ENCODE measurements around the gene MYL5. TPM values are rescaled to one million over a fixed set of nuclear protein-coding genes. Genes with fewer than 3 reads are reported as not detected.
A peak's percentile ranks its signal among the peaks of the same experiment; 100 is the strongest.

MYL5 gene
- total RNA-seq, 5 donors from 2014 or later (not counting 1 experiment from before 2014, with no cell fraction given): 21.1 to 26.3 (median 21.9) TPM

DNA sequence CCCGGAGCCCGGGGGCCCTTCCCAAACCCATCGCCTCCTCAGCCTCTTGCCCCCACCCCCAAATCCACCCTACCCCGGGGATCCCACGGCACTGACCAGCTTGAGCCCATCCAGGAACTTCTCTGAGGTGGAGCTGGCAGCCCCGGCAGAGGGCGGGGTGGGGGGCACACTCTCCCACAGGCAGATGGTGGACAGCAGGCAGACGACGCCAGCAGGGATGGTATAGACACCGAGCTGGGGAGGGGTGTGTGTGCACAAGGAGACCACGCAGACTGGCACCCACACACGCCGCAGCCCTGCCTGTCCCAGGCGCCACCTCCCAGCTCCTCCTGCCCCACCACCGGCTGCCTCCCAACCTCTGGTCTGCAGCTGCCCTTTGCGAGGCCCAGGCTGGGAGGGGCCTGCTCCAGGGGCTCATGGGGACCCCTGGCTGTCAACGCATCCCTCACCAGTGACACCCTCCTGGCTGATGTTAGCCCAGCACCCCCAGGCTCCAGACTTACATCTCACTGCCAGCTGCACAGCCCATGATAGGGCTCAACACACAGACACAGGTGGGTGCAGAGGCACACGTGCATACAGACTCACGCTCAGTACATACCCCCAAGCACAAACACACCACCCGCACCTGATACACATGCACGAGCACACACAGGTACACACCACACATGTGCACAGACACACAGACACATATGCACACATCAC lies 10.4 kb downstream of the MYL5 start:
- ChIA-PET CTCF (interaction anchor here in 1 of 2 donors (0.5 kb wide), 1 partner anchor 22 kb away, joined by 5 read pairs; no protein-coding TSS in a partner anchor), POLR2A (interaction anchor here in 1 of 2 donors (0.6 kb wide), 2 partner anchors 18 to 27 kb away, joined by 3 to 5 read pairs; no protein-coding TSS in a partner anchor)
- Mint-ChIP-seq H3K9me3 (no peaks in the 10 kb centered on the region), H3K4me1 (peaks cover 0 to 17% (median 13%) of the 10 kb centered on the region in 3 donors), H3K27ac (no peak overlapping the region), H3K4me3 (no peak overlapping the region), H3K36me3 (peaks cover 2% of the 10 kb centered on the region), H3K27me3 (peaks cover 9 to 11% of the 10 kb centered on the region in 2 donors)
- 87% methylated on average over 19 of the region's 21 CpGs for WGBS (ENCODE audit: insufficient coverage)
- H3K9me3 ChIP-seq: no peaks in the 10 kb centered on the region
- H3K27ac ChIP-seq (ENCODE audit: low read length): no peak overlapping the region
- DNase-seq (no peak), ATAC-seq (replicated peaks in 1 of 4) (no peak)
- no peaks in the 10 kb centered on the region for H3K36me3 ChIP-seq (ENCODE audit: control insufficient read depth in 2 of 2, extremely low read depth in 1 of 2, insufficient read depth in 1 of 2, low read length in 1 of 2)
- peaks cover 0 to 65% of the 10 kb centered on the region in 2 experiments for H3K27me3 ChIP-seq (replicated peaks in 1 of 2; ENCODE audit: control insufficient read depth in 2 of 2, extremely low read depth in 1 of 2, insufficient read depth in 2 of 2, low read length in 1 of 2)
- no peak overlapping the region for H3K4me3 ChIP-seq (ENCODE audit: control insufficient read depth in 1 of 2, extremely low read depth in 1 of 2, low read length in 1 of 2)
- peaks cover 2 to 40% of the 10 kb centered on the region in 2 experiments for H3K4me1 ChIP-seq (ENCODE audit: control insufficient read depth in 1 of 2, extremely low read depth in 1 of 2, insufficient read depth in 2 of 2, low read length in 2 of 2)

DNA sequence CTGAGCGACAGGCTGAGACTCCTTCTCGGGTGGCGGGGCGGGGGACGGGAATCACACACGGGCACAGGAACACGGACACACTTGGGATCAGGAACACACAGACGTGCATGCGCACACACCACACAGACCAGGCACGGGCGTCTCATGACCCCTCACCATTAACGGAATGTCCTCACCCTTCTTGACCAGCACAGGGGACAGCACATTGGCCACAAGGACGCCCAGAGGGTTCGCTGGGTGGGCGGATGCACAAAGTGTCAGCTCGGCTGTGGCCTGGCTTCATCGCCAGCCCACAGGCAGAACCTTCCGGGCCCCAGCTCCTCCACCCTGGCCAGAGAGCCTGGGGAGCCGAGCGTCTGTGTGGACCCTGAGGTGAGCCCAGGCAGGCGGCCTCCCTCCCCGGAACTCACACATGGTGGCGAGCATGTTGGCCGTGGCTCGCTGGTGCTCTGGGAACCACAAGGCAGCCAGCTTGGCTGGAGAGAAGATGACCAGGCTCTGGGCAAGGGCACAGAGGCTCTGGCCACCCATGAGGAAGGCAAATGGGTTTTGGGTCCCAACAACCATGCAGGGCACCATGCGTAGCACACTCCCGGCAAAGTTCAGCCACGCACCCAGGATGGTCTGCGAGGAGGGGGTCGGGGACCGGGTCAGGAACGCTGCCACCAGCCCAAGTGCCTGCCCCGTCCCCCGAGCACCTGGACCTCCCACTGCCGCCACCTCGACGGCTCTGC lies 11.5 kb downstream of the MYL5 start:
- Histone ChIP-seq H3K4me1 (ENCODE audit: control insufficient read depth in 1 of 2, extremely low read depth in 1 of 2, insufficient read depth in 2 of 2, low read length in 2 of 2) (peaks cover 0 to 31% of the 10 kb centered on the region in 2 experiments), H3K27me3 (replicated peaks in 1 of 2; ENCODE audit: control insufficient read depth in 2 of 2, extremely low read depth in 1 of 2, insufficient read depth in 2 of 2, low read length in 1 of 2) (peaks cover 0 to 62% of the 10 kb centered on the region in 2 experiments), H3K4me3 (ENCODE audit: control insufficient read depth in 1 of 2, extremely low read depth in 1 of 2, low read length in 1 of 2) (no peak overlapping the region), H3K36me3 (ENCODE audit: control insufficient read depth in 2 of 2, extremely low read depth in 1 of 2, insufficient read depth in 1 of 2, low read length in 1 of 2) (no peaks in the 10 kb centered on the region), H3K9me3 (no peaks in the 10 kb centered on the region), H3K27ac (ENCODE audit: low read length) (no peak overlapping the region)
- WGBS (ENCODE audit: insufficient coverage): 94% methylated on average over 32 of the region's 37 CpGs
- H3K9me3 Mint-ChIP-seq: no peaks in the 10 kb centered on the region
- ATAC-seq (replicated peaks in 1 of 4) (no peak), DNase-seq (no peak)
- H3K27ac Mint-ChIP-seq: no peak overlapping the region
- ChIA-PET POLR2A (no interaction called here), CTCF (no interaction called here)
- peaks cover 0 to 11% (median 9%) of the 10 kb centered on the region in 3 donors for H3K4me1 Mint-ChIP-seq
- H3K36me3 Mint-ChIP-seq: peaks cover 2% of the 10 kb centered on the region
- H3K27me3 Mint-ChIP-seq: peaks cover 11 to 12% of the 10 kb centered on the region in 2 donors
- H3K4me3 Mint-ChIP-seq: no peak overlapping the region

DNA sequence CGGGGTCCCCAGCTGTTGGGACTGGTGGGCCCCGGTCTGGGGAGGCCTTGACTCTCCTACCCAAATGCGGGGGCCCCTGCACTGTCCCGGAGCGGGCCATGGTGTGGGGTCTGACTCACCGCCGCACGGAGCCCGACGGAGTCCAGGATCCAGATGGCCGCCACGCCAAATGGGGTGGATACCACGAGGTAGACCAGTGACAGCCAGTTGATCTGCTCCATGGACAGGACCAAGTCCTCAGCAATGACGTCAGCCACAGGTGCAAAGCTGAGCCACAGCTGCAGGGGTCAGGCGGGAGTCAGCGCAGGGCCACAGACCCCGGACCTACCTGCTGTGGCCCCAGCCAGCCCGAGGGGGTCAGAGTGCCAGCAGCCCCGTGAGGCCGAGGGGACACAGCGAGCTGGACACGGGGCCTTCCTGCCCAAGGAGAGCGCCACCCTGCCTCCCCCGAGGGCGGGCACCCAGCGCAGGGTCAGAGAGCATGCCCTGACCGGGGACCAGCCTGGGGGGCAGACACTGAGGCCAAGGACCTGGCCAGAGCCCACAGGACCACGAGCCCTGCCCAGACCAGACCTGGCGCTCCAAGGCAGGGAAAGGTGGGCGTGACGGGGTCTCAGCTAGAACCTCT lies 12.2 kb downstream of the MYL5 start:
- H3K4me1 ChIP-seq (ENCODE audit: control insufficient read depth in 1 of 2, extremely low read depth in 1 of 2, insufficient read depth in 2 of 2, low read length in 2 of 2): peaks cover 0 to 26% of the 10 kb centered on the region in 2 experiments
- Mint-ChIP-seq H3K4me3 (no peak overlapping the region), H3K9me3 (no peaks in the 10 kb centered on the region), H3K27ac (no peak overlapping the region), H3K27me3 (peaks cover 11 to 12% of the 10 kb centered on the region in 2 donors), H3K36me3 (peaks cover 2% of the 10 kb centered on the region), H3K4me1 (peaks cover 0 to 10% (median 8%) of the 10 kb centered on the region in 3 donors)
- no peaks in the 10 kb centered on the region for H3K36me3 ChIP-seq (ENCODE audit: control insufficient read depth in 2 of 2, extremely low read depth in 1 of 2, insufficient read depth in 1 of 2, low read length in 1 of 2)
- H3K27ac ChIP-seq (ENCODE audit: low read length): no peak overlapping the region
- DNase-seq (no peak), ATAC-seq (replicated peaks in 1 of 4) (no peak)
- ChIA-PET CTCF (no interaction called here), POLR2A (no interaction called here)
- H3K27me3 ChIP-seq (replicated peaks in 1 of 2; ENCODE audit: control insufficient read depth in 2 of 2, extremely low read depth in 1 of 2, insufficient read depth in 2 of 2, low read length in 1 of 2): peaks cover 0 to 64% of the 10 kb centered on the region in 2 experiments
- no peaks in the 10 kb centered on the region for H3K9me3 ChIP-seq
- 91% methylated on average over 30 of the region's 31 CpGs for WGBS (ENCODE audit: insufficient coverage)
- no peak overlapping the region for H3K4me3 ChIP-seq (ENCODE audit: control insufficient read depth in 1 of 2, extremely low read depth in 1 of 2, low read length in 1 of 2)

DNA sequence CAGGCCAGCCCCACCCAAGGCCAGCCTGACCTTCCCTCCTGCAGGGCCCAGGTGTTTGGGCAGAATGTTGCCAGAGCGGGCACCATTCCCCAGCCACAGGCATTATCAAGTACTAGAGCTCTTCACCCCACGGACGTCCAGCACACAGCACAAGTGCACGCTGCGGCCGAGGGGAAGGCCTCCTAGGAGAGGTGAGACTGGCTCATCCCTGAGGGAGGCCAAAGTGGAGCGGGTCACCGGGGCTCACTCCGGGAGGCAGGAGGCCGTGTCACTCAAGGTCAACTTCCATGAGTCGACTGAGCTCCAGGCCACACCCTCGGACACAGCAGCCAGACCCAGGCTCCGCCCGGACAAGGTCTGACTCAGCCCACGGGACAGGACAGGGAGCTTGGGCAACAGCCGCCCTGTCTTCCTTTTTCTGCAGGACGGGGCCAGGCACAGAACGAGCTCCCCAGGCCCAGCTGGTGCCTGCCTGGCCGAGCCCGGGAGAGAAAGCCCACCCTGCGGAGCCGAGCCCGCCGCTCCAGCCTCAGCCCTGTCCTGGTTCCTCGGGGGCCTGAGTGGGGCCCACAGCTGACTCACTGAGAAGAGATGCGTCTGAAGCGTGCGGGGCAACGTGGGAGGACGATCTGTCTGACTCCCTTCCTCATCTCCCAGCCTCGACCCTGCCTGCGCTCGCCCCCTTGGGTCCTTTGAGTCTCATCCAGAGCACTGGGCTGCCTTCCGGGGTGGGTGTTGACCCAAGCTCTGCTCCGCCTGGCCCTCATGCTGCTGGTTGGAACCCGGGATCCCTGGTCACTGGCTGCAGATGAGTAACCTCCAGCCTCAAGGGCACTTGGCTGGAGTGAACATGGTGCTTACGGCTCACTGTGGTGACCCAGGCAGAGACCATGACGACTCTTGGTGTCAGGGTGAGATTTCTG lies 13.0 kb downstream of the MYL5 start:
- ChIA-PET POLR2A (no interaction called here), CTCF (no interaction called here)
- Mint-ChIP-seq H3K4me3 (peak overlapping the region in 1 of 3 donors; percentile 22), H3K27ac (no peak overlapping the region), H3K9me3 (no peaks in the 10 kb centered on the region), H3K36me3 (peaks cover 2% of the 10 kb centered on the region), H3K27me3 (peaks cover 11 to 15% of the 10 kb centered on the region in 2 donors), H3K4me1 (peaks cover 0 to 10% (median 8%) of the 10 kb centered on the region in 3 donors)
- ATAC-seq (replicated peaks in 1 of 4): no peak
- WGBS (ENCODE audit: insufficient coverage): 90% methylated on average over 33 of the region's 38 CpGs
- Histone ChIP-seq H3K9me3 (no peaks in the 10 kb centered on the region), H3K27me3 (replicated peaks in 1 of 2; ENCODE audit: control insufficient read depth in 2 of 2, extremely low read depth in 1 of 2, insufficient read depth in 2 of 2, low read length in 1 of 2) (peaks cover 0 to 65% of the 10 kb centered on the region in 2 experiments), H3K36me3 (ENCODE audit: control insufficient read depth in 2 of 2, extremely low read depth in 1 of 2, insufficient read depth in 1 of 2, low read length in 1 of 2) (no peaks in the 10 kb centered on the region), H3K4me3 (ENCODE audit: control insufficient read depth in 1 of 2, extremely low read depth in 1 of 2, low read length in 1 of 2) (no peak overlapping the region), H3K4me1 (ENCODE audit: control insufficient read depth in 1 of 2, extremely low read depth in 1 of 2, insufficient read depth in 2 of 2, low read length in 2 of 2) (peaks cover 0 to 23% of the 10 kb centered on the region in 2 experiments), H3K27ac (ENCODE audit: low read length) (no peak overlapping the region)
- peak in 3 of 35 experiments; percentile 14 to 44 (median 29) for DNase-seq

DNA sequence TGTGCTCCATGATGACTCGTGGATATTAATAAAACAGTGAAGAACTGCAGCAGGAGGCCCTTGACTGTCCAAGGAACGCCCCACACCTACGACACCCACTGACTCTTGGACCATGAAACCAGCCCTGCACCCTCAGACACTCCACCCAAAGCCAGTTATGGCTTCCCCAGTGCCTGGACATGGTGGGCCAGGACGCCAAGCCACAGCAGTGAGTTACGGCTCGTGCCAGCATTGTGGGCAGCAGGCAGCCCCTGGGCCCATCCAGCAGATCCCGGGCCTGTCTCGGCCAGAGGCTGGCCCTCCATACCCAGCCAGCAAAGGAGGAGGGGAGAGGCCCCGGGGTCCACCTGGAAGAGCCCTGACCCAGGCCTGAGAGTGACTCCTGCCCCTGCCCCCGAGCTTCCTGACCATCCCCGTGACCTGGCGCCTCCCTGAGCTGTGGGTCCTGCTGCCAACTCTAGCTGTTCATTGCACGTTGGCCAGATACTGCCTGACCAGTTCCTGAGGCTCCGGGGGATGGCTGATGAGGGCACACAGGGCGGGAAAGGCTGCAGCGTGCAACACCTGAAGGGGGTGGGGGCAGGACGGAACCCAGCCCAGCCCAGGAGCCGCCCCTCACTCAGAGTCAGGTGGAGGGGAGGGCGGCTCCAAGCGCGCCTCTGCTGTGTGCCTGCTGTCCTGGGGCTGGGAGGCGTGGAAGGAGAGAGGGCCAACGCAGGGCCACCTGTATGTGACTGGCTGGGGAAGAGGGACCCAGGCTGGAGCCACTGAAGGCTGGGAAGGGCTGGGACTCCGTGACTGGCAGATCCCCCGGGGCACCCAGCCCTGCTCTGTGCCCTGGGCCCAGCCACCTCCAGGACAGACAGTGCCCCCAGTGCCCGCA lies 13.9 kb downstream of the MYL5 start:
- Histone ChIP-seq H3K36me3 (ENCODE audit: control insufficient read depth in 2 of 2, extremely low read depth in 1 of 2, insufficient read depth in 1 of 2, low read length in 1 of 2) (no peaks in the 10 kb centered on the region), H3K4me1 (ENCODE audit: control insufficient read depth in 1 of 2, extremely low read depth in 1 of 2, insufficient read depth in 2 of 2, low read length in 2 of 2) (peaks cover 0 to 19% of the 10 kb centered on the region in 2 experiments), H3K9me3 (no peaks in the 10 kb centered on the region), H3K4me3 (ENCODE audit: control insufficient read depth in 1 of 2, extremely low read depth in 1 of 2, low read length in 1 of 2) (no peak overlapping the region), H3K27ac (ENCODE audit: low read length) (no peak overlapping the region), H3K27me3 (replicated peaks in 1 of 2; ENCODE audit: control insufficient read depth in 2 of 2, extremely low read depth in 1 of 2, insufficient read depth in 2 of 2, low read length in 1 of 2) (peaks cover 0 to 62% of the 10 kb centered on the region in 2 experiments)
- WGBS (ENCODE audit: insufficient coverage): 88% methylated on average over 23 of the region's 26 CpGs
- no peak for DNase-seq
- ChIA-PET POLR2A (no interaction called here), CTCF (no interaction called here)
- Mint-ChIP-seq H3K36me3 (peaks cover 2% of the 10 kb centered on the region), H3K27me3 (peaks cover 11 to 15% of the 10 kb centered on the region in 2 donors), H3K4me3 (peak overlapping the region in 2 of 3 donors; percentile 6 to 22), H3K27ac (no peak overlapping the region), H3K4me1 (peaks cover 0 to 8% (median 8%) of the 10 kb centered on the region in 3 donors), H3K9me3 (no peaks in the 10 kb centered on the region)
- ATAC-seq (replicated peaks in 1 of 4): peak in 1 of 4 experiments; percentile 3
